Heart left ventricle (tissue), 16 donors: ENCODE results near the gene CTNNA3. TPM values are rescaled to one million over a fixed set of nuclear protein-coding genes. Genes with fewer than 3 reads are reported as not detected.

Experiments used
- ATAC-seq, 4 donors: fragments of 200-7000 bp; cut with Tn5 transposase; one replicate each; pipeline ENCODE4 v1.9.1; 2020 to 2022; ENCODE audit warnings: moderate library complexity in 4 of 4, mild to moderate bottlenecking in 3 of 4, moderate number of reproducible peaks in 1 of 4
- DNase-seq, 5 donors: peaks; one replicate each; pipeline ENCODE4 v3.0.0-alpha.2; 2020
- H3K27ac ChIP-seq, 12 donors: fragments of 200-600 bp; sonication (generic) in 4 of 12; one replicate each; pipeline versions ENCODE4 v1.5.0 to v1.8.0; 2016 to 2022; ENCODE audit warnings: mild to moderate bottlenecking in 2 of 12
- H3K27me3 ChIP-seq, 9 donors: fragments of 200-600 bp; sonication (generic) in 2 of 9; one replicate each; pipeline versions ENCODE4 v1.5.1 to v1.8.0; 2016 to 2022; ENCODE audit warnings: mild to moderate bottlenecking in 3 of 9
- H3K36me3 ChIP-seq, 9 donors: fragments of 200-600 bp; sonication (generic) in 2 of 9; one replicate each; pipeline versions ENCODE4 v1.5.0 to v1.8.0; 2018 to 2022; ENCODE audit warnings: mild to moderate bottlenecking in 2 of 9
- H3K4me1 ChIP-seq, 12 donors: fragments of 200-600 bp; sonication (generic) in 4 of 12; one replicate each; pipeline versions ENCODE4 v1.5.0 to v1.8.0; 2016 to 2022; ENCODE audit warnings: mild to moderate bottlenecking in 3 of 12
- H3K4me3 ChIP-seq, 12 donors: fragments of 200-600 bp; sonication (generic) in 4 of 12; one replicate each; pipeline versions ENCODE4 v1.5.0 to v1.8.0; 2017 to 2022; ENCODE audit warnings: mild to moderate bottlenecking in 9 of 12, moderate library complexity in 4 of 12
- H3K9me3 ChIP-seq, 12 donors: fragments of 200-600 bp; sonication (generic) in 4 of 12; one replicate each; pipeline versions ENCODE4 v1.5.0 to v1.8.0; 2016 to 2022; ENCODE audit warnings: mild to moderate bottlenecking in 1 of 12
- CTCF ChIP-seq, 12 donors: fragments of 200-600 bp; sonication (generic) in 4 of 12; IDR thresholded peaks; one replicate each; pipeline versions ENCODE4 v1.5.0 to v1.8.0; 2018 to 2022; ENCODE audit warnings: antibody characterized with exemption in 12 of 12, mild to moderate bottlenecking in 5 of 12
- POLR2A ChIP-seq, 2 donors: fragments of 450-650 bp; IDR thresholded peaks; one replicate each; pipeline ENCODE4 v1.6.1; 2017; ENCODE audit warnings: antibody characterized with exemption in 2 of 2, mild to moderate bottlenecking in 2 of 2, moderate library complexity in 2 of 2
- WGBS, 4 donors: extraction: QIAGEN DNeasy Blood & Tissue Kit in 2 of 4; methylation state at CpG; one replicate each; pipeline versions ENCODE4 v1.1.5 to v1.1.7; 2013 to 2018; 5-methylcytosine and 5-hydroxymethylcytosine counted together
- intact Hi-C, 10 donors: fragments of 100-400 bp; cut with DNase I; formaldehyde crosslinking; loops; one replicate each; pipeline versions ENCODE4 v1.11.1 to v1.14.2; 2022
- polyA plus RNA-seq, 2 donors: library from polyadenylated mRNA; stranded (reverse); fragments of 200-250 nt; gene quantifications; one replicate each; pipeline ENCODE4 v1.2.3, GENCODE V29; 2013
- total RNA-seq, 9 donors: library from RNA; depleted of rRNA in 2 of 9; stranded (reverse); fragments of >200 nt in 2 of 9; fragmentation: NEBNext Ultra II Directional in 3 of 9; extraction: Animal tissue kit (Norgen Biotek cat#: 25700) in 3 of 9; gene quantifications; one replicate each; pipeline versions ENCODE4 v1.1.0 to v1.2.4, GENCODE V29; 2016 to 2023
- donor health status: ischemic (EF 13 %, LVEDD 7.1; RV severe dilation, severe dysfunction).
- donor health status: healthy with polysubstance abuse.
- donor health status: DM: no; HTN: yes; CAD: no.
- donor health status: DM: no; HTN: no; CAD: no.
- donor health status: ischemic (EF 25% LVEDD 6.9; RV normal size, moderate dysfunction).
- donor health status: ischemic (EF 25% LVEDD 5.7; RV mildly dilated, moderate dysfunction).
- donor health status: healthy.
- donor health status: DM: yes; HTN: yes; CAD: no.
- donor health status: ischemic (EF 35%, LVEDD 5.7; RV mildly dilated, moderate dysfunction).
- donor health status: nonischemic (EF 11% LVEDD 7.7; RV severe dilation, severe dysfunction).
- donor health status: DM: yes; HTN: yes; CAD: no.
- donor health status: PGD.
- donor health status: ischemic (EF 29% LVEDD 5.4; RV normal size, mild dysfunction).
- donor health status: nonischemic (EF 23%, LVEDD 6.1; RV moderate dilation, normal function).

CTNNA3 gene
- total and polyA plus RNA-seq, 11 donors: 4.8 to 200 (median 99.0) TPM

GRCh38 chr10:66678521-66678920 lies 1017.5 kb downstream of the CTNNA3 start:
- DNase-seq: no peak
- intact Hi-C loops: no loop called here
- 84 to 91% (median 88%) methylated on average over 3 of the region's 3 CpGs for WGBS, 4 donors
- Histone ChIP-seq H3K27ac (no peak overlapping the region), H3K9me3 (no peaks in the 10 kb centered on the region), H3K4me1 (no peaks in the 10 kb centered on the region), H3K36me3 (no peaks in the 10 kb centered on the region), H3K27me3 (no peaks in the 10 kb centered on the region), H3K4me3 (no peak overlapping the region)
- TF ChIP-seq POLR2A (IDR thresholded peaks at IDR 0.05): no peak
- TF ChIP-seq CTCF (IDR thresholded peaks at IDR 0.05): no peak
- ATAC-seq: no peak

- Histone ChIP-seq H3K4me3 (no peak overlapping the region), H3K9me3 (no peaks in the 10 kb centered on the region), H3K4me1 (no peaks in the 10 kb centered on the region), H3K27ac (no peak overlapping the region), H3K36me3 (no peaks in the 10 kb centered on the region), H3K27me3 (no peaks in the 10 kb centered on the region)
- intact Hi-C loops: no loop called here
- ATAC-seq (no peak), DNase-seq (no peak)
- no peak for TF ChIP-seq CTCF (IDR thresholded peaks at IDR 0.05)
- TF ChIP-seq POLR2A (IDR thresholded peaks at IDR 0.05): no peak
- WGBS, 4 donors: 78 to 86% (median 83%) methylated on average over 2 of the region's 2 CpGs
Measured at GRCh38 chr10:66673071-66673470, 1022.9 kb downstream of the CTNNA3 start.

- Histone ChIP-seq H3K9me3 (no peaks in the 10 kb centered on the region), H3K27me3 (no peaks in the 10 kb centered on the region), H3K27ac (no peak overlapping the region), H3K36me3 (no peaks in the 10 kb centered on the region), H3K4me3 (no peak overlapping the region), H3K4me1 (no peaks in the 10 kb centered on the region)
- DNase-seq (no peak), ATAC-seq (no peak)
- intact Hi-C loops: no loop called here
- 50 to 75% (median 63%) methylated on average over 1 of the region's 1 CpG for WGBS, 4 donors
- TF ChIP-seq POLR2A (IDR thresholded peaks at IDR 0.05) (no peak), CTCF (IDR thresholded peaks at IDR 0.05) (no peak)
Measured at GRCh38 chr10:66671562-66671961, 1024.4 kb downstream of the CTNNA3 start.

GRCh38 chr10:66671064-66671463 lies 1024.9 kb downstream of the CTNNA3 start:
- Histone ChIP-seq H3K36me3 (no peaks in the 10 kb centered on the region), H3K9me3 (no peaks in the 10 kb centered on the region), H3K27me3 (no peaks in the 10 kb centered on the region), H3K4me3 (no peak overlapping the region), H3K27ac (no peak overlapping the region), H3K4me1 (no peaks in the 10 kb centered on the region)
- intact Hi-C loops: no loop called here
- 1 to 79% (median 54%) methylated on average over 1 of the region's 1 CpG for WGBS, 4 donors
- ATAC-seq (no peak), DNase-seq (no peak)
- TF ChIP-seq CTCF (IDR thresholded peaks at IDR 0.05) (no peak), POLR2A (IDR thresholded peaks at IDR 0.05) (no peak)
